ENCODE measurements around the gene ALDH2.

DNA sequence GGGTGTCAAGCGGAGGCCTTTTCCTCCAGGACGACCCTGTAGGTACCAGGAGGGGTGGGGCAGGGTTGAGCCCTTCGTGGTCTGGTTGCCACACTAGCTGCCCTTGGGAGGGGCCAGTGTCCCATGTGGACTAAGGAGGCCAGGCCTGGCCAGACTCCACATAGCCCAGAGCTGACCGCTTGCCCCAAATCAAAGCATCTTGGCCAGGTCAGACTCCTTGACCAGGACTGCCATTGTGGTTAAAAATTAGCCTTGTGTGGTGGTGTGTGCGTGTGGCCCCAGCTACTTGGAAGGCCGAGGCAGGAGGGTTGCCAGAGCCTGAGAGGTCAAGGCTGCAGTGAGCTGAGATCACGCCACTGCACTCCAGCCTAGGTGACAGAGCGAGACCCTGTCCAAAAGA is 24.8 kb downstream of the ALDH2 start:
- TF ChIP-seq POLR2A (conservative IDR thresholded peaks at IDR 0.05) (no peak), SMAD1 (IDR thresholded peaks at IDR 0.05; ENCODE audit: low read depth, low read length, partially characterized antibody) (no peak)
- TF ChIP-seq, protein P1, sequence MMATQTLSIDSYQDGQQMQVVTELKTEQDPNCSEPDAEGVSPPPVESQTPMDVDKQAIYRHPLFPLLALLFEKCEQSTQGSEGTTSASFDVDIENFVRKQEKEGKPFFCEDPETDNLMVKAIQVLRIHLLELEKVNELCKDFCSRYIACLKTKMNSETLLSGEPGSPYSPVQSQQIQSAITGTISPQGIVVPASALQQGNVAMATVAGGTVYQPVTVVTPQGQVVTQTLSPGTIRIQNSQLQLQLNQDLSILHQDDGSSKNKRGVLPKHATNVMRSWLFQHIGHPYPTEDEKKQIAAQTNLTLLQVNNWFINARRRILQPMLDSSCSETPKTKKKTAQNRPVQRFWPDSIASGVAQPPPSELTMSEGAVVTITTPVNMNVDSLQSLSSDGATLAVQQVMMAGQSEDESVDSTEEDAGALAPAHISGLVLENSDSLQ (IDR thresholded peaks at IDR 0.05): no peak

All from K562 (cell line).